Amniotic epithelial cell (primary cell): ENCODE results near the gene ANKRD29.

ENCODE experiments used
- DNase-seq: peaks from one replicate; pipeline ENCODE4 v3.0.0-alpha.2; 2010; ENCODE audit warnings: low read depth

The ANKRD29 gene

GRCh38 chr18:23645568-23646175, 17.0 kb downstream of the ANKRD29 start:
- DNase-seq, result peak; percentile 14

GRCh38 chr18:23643815-23644490, 18.8 kb downstream of the ANKRD29 start:
- no peak for DNase-seq

DNA sequence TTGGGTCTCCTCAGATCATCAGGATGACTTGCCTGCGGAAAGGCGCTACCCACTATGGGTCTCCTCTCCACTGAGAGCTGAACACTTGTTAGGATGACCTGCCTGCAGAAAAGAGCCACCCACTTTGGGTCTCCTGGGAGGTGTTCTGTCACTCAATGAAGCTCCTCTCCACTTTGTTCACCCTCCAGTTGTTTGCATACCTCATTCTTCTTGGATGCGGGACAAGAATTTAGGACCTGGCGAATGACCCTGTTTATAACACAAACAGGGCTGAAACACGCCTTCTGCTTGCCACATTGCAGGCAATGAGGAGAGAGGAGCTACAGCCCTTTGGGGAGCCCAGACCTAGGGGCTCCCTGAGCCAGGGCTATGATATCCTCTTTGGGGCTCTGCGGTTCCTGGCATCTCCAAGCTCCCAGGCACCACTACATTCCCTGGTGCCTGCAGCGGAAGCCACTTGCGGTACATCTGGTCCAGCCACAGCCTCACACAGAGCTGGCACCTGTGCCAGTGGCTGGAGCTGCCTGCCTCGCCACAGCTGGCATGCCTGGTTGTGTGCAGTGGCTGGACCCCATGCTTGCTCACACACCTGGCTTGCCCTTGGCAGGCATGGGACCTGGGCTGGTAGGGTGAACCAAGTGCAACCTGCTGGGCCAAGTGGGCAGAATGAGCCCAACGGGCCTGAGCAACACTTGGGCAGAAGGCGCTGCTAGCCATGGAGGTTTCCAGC, 20.6 kb downstream of the ANKRD29 start:
- no peak for DNase-seq

DNA sequence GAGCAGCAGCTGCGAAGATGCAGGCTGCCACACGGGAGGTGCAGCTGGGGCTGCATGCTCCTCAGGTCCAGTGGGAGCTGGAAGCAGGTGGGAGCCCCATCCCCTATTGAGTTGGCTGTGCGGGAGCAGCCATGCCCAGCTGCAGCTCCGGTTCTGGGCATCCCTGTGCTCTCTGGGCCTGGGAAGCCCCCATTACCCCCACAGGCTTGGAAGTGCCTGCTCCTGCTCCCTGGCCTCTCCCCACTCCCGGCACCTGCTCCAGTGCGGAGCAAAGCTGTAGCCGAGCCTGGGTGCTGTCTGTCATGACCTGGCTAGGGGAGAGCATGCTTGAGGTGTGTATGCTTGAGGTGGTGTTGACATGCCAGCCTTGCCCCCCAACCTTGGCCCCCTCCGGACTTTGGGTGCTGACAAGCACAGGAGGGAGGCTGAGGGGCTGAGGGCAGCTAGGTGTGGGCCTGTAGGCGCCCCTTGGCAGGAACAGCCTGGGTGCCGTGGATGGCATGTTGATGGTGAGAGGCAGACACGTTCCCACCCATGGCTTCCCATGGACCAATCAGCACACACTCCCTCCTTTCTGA, 21.5 kb downstream of the ANKRD29 start:
- no peak for DNase-seq

DNA sequence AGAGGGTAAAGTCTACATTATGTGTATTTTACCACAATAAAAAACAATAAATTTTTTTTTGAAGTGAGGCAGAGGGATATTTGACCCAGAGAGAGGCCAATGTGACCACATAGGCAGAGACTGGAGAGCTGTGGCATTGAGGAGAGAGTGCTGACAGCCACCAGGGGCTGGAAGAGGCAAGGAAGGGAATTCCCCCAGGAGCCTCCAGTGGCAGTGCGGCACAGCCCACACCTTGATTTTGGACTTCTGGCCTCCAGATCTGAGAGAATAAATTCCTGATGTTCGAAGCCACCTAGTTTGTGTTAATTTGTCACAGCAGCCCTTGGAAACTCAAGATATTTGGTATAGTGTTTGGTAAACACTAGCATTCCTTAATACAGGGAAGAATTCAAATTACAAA, 22.7 kb downstream of the ANKRD29 start:
- DNase-seq, result no peak

DNA sequence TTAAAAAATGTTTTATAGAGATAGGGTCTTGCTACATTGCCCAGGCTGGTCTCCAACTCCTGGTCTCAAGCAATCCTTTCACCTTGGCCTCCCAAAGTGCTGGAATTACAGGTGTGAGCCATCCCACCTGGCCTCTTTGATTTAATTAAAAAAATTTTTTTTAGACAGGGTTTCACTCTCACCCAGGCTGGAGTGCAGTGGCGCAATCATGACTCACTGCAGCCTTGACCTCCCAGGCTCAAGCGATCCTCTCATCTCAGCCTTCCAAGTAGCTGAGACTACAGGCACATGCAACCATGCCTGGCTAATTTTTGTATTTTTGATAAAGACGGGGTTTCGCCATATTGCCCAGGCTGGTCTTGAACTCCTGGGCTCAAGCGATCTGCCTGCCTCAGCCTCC, 26.3 kb downstream of the ANKRD29 start:
- DNase-seq, result peak; percentile 19

GRCh38 chr18:23636071-23636399, 26.7 kb downstream of the ANKRD29 start:
- no peak for DNase-seq

- peak; percentile 74 for DNase-seq
These were observed 27.2 kb downstream of the ANKRD29 start for GRCh38 chr18:23635283-23636070.

- DNase-seq, result peak; percentile 74
These were observed 28.0 kb downstream of the ANKRD29 start for GRCh38 chr18:23634692-23635091.

DNA sequence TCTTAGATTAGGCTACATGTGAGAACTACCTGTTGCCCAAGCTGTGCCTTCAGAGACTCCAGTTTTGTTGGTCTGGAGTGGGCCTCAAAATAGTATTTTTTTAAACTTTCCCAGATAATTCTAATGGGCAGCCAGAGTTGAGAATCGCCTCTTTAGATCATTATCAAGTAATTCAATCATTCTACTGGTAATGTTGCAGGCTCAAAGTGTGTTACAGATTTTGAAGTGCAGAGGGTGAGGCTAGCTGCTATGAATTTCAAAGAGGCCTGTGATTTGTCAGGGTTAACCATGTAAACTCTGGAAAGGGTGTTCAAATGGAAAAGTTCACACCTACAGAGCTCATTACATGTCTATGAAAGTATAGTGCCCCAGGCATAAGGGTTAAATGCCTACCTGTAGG, 30.1 kb downstream of the ANKRD29 start:
- no peak for DNase-seq

DNA sequence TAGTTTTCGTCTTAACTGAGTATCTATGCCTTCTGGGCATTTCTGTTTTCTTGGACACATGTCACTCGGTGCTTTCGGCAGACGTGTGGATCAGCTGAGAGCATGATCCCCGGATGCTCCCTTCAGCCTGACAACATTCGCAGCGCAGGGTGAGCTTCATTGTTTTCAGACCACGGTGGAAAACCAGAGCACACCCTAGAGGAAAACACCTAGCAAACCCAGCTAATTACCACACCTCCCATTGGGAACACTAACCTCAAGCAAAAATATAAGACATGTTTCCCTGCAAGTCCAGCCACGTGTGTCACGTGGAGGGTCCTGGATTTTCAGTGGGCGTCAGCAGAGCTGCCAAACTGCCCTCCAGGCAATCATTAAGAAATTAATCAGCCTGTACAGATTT, 31.0 kb downstream of the ANKRD29 start:
- DNase-seq, result no peak

DNA sequence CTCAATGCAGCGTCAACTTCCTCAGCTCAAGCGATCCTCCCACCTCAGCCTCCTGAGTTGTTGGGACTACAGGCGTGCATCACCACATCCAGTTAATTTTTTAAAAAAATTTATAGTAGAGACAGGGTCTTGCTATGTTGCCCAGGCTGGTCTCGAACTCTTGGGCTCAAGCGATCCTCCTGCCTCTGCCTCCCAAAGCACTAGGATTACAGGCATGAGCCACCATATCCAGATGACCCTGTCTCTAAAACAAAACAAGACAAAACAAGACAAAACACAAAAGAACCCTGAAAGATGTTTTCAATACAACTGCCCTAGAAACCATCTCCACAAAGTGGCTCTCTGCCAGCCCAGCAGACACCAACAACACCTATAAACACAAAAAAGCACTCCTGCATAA, 31.4 kb downstream of the ANKRD29 start:
- DNase-seq, result no peak

DNA sequence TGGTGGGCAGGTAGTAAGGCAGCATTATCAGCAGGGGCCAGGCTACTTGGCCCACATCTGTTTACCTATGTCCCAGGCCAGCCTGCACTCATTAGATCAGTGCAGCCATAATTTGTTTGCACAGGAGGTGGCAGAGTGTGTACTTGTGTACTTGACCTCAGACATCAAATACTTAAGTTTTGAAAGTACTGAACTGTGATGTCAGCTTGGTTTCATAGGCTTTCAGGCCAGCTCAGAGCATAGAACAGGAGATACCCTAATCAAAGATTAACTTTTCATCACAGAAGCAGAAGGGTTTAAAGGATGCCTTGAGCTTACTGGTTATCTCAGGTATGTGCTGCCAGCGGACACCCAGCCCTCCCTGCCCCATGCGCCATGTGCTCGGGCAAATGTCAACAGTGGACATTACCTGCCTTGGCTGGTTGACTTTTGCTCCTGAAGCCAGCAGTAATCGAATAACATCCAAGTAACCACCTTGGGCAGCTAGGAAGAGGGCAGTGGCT, 33.2 kb downstream of the ANKRD29 start:
- DNase-seq, result no peak

DNA sequence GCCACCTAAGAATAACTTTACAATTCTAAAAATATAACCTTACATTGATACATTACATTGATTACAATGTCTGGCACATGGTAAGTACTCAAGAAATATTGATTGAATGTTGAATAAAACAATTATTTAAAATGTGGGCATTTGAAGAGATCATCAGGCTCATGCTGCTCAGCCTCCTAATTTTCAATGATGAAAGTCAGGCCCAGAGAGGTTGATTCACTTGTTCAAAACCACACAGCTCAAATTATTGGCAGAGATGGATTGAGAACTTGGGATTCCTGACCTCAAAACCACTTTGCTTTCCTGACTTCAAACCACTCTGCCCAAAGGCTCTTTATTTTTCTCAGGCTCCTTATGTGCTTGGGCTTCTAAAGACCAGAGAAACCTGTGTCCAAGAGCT, 34.7 kb downstream of the ANKRD29 start:
- DNase-seq, result no peak

DNA sequence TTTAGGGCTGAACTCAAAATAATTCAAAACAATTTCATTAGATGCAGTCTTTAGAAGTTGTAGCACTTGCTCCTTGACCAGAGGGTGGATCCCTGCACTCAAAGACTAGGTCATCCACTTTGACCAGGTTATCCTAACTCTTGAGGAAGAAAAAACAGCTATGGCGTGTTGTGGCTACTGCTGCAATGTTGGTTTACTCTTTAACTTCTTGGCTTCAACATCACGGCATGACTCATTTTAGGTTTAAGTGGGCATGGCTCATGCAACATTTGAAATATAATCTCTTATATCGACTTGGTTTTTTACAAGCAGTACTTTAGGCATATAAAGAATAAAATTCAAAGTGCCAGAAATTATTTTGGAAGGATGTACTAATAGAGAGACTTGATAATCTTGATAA, 35.4 kb downstream of the ANKRD29 start:
- peak; percentile 80 for DNase-seq

DNA sequence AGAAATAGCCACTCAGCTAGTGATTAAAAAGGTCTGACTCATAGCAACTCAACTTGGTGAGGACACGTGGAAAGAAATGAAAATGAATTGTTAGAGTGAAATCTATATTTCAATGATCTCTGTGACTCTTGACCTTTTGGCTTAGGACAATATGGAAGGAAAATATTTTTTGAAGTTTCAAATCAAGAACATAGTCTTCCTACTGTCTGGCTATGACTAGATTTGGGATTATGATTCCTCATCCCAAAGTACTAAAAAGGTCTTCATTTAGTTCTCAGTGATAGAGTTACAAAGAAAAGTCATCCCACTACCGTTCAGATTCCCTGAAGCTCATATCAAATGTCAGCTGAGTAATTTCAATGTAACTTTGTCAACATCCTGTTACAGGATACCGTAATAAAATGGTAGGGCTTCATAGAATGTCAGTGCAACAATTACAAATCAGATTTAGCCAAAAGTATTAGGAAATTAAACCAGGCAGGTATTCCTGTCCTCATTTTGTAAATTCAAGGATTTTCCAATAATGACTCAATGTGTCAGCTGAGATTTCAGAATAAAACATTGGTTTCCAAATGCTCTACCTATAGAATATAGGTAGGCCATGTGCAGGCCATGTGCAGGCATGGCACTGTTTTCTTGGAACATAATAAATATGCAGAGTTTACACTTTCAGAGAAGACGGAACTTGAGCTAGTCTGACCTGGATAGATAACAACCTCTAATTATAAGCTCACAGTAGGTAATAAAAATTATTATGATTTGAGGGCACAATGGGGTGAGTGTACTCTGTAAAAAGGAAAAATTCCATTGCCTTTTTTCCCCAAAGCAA, 36.0 kb downstream of the ANKRD29 start:
- DNase-seq, result no peak

DNA sequence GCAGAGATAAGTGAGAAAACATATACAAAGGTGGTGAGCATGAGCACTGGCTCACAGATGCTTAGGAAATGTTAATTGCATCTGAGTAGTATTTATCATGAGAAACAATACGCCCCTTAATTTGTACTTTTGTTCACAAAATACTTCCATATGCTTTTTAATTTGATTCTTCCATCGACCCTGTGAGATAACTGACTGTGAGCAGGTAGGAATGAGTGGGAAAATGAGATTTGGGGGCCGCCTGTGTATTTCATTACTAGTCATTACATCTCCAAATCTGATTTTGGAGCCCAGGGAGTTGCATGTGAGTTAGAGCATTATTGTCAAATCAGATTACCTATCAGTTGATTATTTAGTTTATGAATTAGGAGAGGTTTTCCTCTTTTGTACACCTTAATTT, 39.7 kb downstream of the ANKRD29 start:
- no peak for DNase-seq

GRCh38 chr18:23619388-23619881, 43.3 kb downstream of the ANKRD29 start:
- peak; percentile 21 for DNase-seq

- DNase-seq, result peak; percentile 46
These were observed 43.8 kb downstream of the ANKRD29 start for GRCh38 chr18:23618862-23619387.

DNA sequence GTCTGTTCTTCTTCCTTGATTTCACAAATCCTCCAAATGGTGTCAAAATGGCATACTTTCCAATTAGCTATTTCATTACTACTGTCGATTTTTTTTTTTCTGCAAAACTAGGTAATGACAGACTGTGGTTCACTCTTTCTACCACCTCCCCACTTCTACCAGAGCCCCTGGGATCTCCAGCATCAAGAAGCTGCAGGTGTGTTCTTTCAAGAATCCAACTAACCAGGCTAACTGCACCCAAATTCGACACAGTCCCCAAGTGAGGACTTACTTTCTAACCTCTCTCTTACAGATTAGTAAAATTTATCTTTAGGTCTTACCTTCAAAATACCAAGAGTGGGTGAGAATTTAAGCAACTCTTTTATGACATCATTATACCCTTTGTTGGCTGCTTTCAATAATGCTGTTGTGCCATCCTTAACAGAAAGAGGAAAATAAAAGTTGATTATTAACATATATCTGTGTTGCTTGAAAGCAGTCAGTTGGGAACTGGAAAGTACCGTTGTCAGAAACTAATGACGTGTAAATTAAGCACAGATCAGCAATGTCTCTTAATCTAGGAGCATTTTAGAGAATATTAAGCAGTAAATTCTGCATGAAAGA, 45.2 kb downstream of the ANKRD29 start:
- no peak for DNase-seq
